Neural cell (in vitro differentiated cells): Measurements from ENCODE around the gene SRGAP3. TPM values are rescaled to one million over a fixed set of nuclear protein-coding genes. Genes with fewer than 3 reads are reported as not detected.

Experiments
- H2AFZ ChIP-seq: fragments of 200-600, 300-800 bp; sonication (generic), shearing (Covaris generic); 2 replicates; pipeline ENCODE4 v1.6.0; 2014; ENCODE audit warnings: low read depth, mild to moderate bottlenecking, antibody characterized with exemption, low read length, moderate library complexity
- H3F3A ChIP-seq: fragments of 200-600 bp; shearing (Covaris generic); 2 replicates; pipeline ENCODE4 v1.6.1; 2016; ENCODE audit warnings: mild to moderate bottlenecking, moderate library complexity, mixed read lengths, antibody characterized with exemption, low read length; ENCODE audit not compliant: insufficient read depth, poor library complexity, severe bottlenecking
- H3K27ac ChIP-seq: fragments of 200-600, 300-800 bp; sonication (generic), shearing (Covaris generic); 2 replicates; pipeline ENCODE4 v1.5.1; 2014; ENCODE audit warnings: mild to moderate bottlenecking, low read length, moderate library complexity
- H3K27me3 ChIP-seq: fragments of 300-800, 200-600 bp; sonication (generic), shearing (Covaris generic); 2 replicates; pipeline ENCODE4 v1.6.0; 2014; ENCODE audit warnings: mild to moderate bottlenecking, low read depth, low read length, moderate library complexity; ENCODE audit not compliant: insufficient read depth
- H3K36me3 ChIP-seq: fragments of 300-800, 200-600 bp; sonication (generic), shearing (Covaris generic); 2 replicates; pipeline ENCODE4 v1.5.1; 2014; ENCODE audit warnings: mild to moderate bottlenecking, antibody characterized with exemption, low read length, moderate library complexity; ENCODE audit not compliant: insufficient read depth
- H3K4me2 ChIP-seq: fragments of 300-800, 200-600 bp; sonication (generic), shearing (Covaris generic); 2 replicates; pipeline ENCODE4 v1.6.0; 2014; ENCODE audit warnings: mild to moderate bottlenecking, low read length
- H3K4me3 ChIP-seq: fragments of 300-800, 200-600 bp; sonication (generic), shearing (Covaris generic); 2 replicates; pipeline ENCODE4 v1.5.1; 2014; ENCODE audit warnings: mild to moderate bottlenecking, low read length, moderate library complexity
- H3K79me2 ChIP-seq: fragments of 200-600 bp; shearing (Covaris generic); replicated peaks from 2 replicates; pipeline ENCODE4 v1.6.0; 2014; ENCODE audit warnings: mild to moderate bottlenecking, low read length, moderate library complexity; ENCODE audit not compliant: insufficient read depth
- H3K9ac ChIP-seq: fragments of 300-800, 200-600 bp; sonication (generic), shearing (Covaris generic); 2 replicates; pipeline ENCODE4 v1.6.1; 2016; ENCODE audit warnings: mild to moderate bottlenecking, low read length, mixed read lengths
- H3K9me2 ChIP-seq: fragments of 200-600 bp; shearing (Covaris generic); 2 replicates; pipeline ENCODE4 v1.6.1; 2016; ENCODE audit warnings: mild to moderate bottlenecking, low read length, mixed read lengths; ENCODE audit not compliant: insufficient read depth
- H3K9me3 ChIP-seq: fragments of 200-600, 300-800 bp; sonication (generic), shearing (Covaris generic); 2 replicates; pipeline ENCODE4 v1.6.1; 2016; ENCODE audit warnings: mild to moderate bottlenecking, mixed run types, low read length, moderate library complexity, mixed read lengths
- H4K20me1 ChIP-seq: fragments of 200-600 bp; shearing (Covaris generic); 2 replicates; pipeline ENCODE4 v1.6.1; 2016; ENCODE audit warnings: mild to moderate bottlenecking, mixed run types; ENCODE audit not compliant: insufficient read depth
- CTCF ChIP-seq: fragments of 450-650 bp; IDR thresholded peaks from 2 replicates; pipeline ENCODE4 v1.5.1; 2014; ENCODE audit warnings: antibody characterized with exemption, mild to moderate bottlenecking, moderate library complexity; ENCODE audit not compliant: poor library complexity, severe bottlenecking
- EP300 ChIP-seq: fragments of 450-650 bp; conservative IDR thresholded peaks from 2 replicates; pipeline ENCODE4 v1.6.1; 2014; ENCODE audit warnings: antibody characterized with exemption, mild to moderate bottlenecking, moderate library complexity; ENCODE audit not compliant: poor library complexity, severe bottlenecking
- EZH2 ChIP-seq: fragments of 200-600, 300-800 bp; shearing (Covaris generic), sonication (generic); IDR thresholded peaks from 2 replicates; pipeline ENCODE4 v1.6.1; 2014; ENCODE audit warnings: antibody characterized with exemption, low read length, borderline replicate concordance, mild to moderate bottlenecking; ENCODE audit not compliant: insufficient read depth, poor library complexity, severe bottlenecking
- MXI1 ChIP-seq: fragments of 450-650 bp; conservative IDR thresholded peaks from 2 replicates; pipeline ENCODE4 v1.6.1; 2014; ENCODE audit warnings: antibody characterized with exemption, mild to moderate bottlenecking; ENCODE audit not compliant: poor library complexity, severe bottlenecking
- POLR2AphosphoS5 ChIP-seq: IDR thresholded peaks from 2 replicates; pipeline ENCODE4 v1.6.1; 2012
- RAD21 ChIP-seq: fragments of 450-650 bp; conservative IDR thresholded peaks from 2 replicates; pipeline ENCODE4 v1.6.1; 2014; ENCODE audit warnings: antibody characterized with exemption, mild to moderate bottlenecking, moderate library complexity
- REST ChIP-seq: IDR thresholded peaks from 2 replicates; pipeline ENCODE4 v1.6.1; 2012; ENCODE audit warnings: borderline replicate concordance
- SMC3 ChIP-seq: fragments of 450-650 bp; conservative IDR thresholded peaks from 2 replicates; pipeline ENCODE4 v1.6.1; 2014; ENCODE audit warnings: antibody characterized with exemption, mild to moderate bottlenecking, moderate library complexity; ENCODE audit not compliant: poor library complexity
- TAF1 ChIP-seq: IDR thresholded peaks from 2 replicates; pipeline ENCODE4 v1.6.1; 2012; ENCODE audit warnings: low read depth
- polyA plus RNA-seq: library from polyadenylated mRNA; depleted of rRNA; stranded (reverse); fragments of >200 nt; gene quantifications from 2 replicates; pipeline ENCODE4 v1.2.3, GENCODE V29; 2014

SRGAP3 gene
- polyA plus RNA-seq, 1 donor from 2014 or later: 31.5 TPM

DNA sequence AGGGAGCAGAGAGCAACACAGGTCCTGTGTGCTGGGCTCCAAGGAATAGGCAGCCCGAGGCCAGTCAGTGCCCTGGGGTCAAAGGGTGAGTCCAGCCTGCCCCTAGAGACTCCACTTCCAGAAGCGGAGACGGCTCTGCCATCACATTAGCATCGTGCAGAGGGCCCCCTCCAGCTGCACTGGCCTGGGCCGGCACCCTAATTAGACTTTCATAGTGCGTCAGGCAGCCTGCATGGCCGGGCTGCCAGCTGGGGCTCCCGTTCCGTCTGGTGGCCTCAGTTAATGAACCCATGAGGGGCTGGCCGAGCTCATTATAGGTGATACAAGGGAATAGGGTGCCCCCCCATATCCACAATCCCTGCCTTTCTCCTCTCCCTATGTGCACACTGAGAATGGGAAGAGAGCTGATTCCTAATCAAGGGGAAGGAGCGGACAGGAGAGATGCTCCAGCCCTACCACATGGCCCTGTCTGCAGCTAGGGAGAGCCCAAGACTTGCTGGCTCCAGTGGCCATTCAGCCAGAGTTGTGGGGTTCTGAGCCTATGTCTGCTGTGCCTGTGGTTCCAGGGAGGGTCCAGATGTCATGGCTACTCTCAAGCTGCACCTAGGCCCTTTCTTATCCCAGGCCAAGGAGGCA lies 128.0 kb downstream of the SRGAP3 start:
- no peak overlapping the region for H3K9ac ChIP-seq
- H3K79me2 ChIP-seq: peaks cover 3% of the 10 kb centered on the region
- no peak overlapping the region for H2AFZ ChIP-seq
- H3K27ac ChIP-seq: no peak overlapping the region
- no peaks in the 10 kb centered on the region for H3K9me2 ChIP-seq
- no peaks in the 10 kb centered on the region for H4K20me1 ChIP-seq
- no peak overlapping the region for H3K4me2 ChIP-seq
- H3K4me3 ChIP-seq: no peak overlapping the region
- H3K36me3 ChIP-seq: no peaks in the 10 kb centered on the region
- no peaks in the 10 kb centered on the region for H3F3A ChIP-seq
- TF ChIP-seq REST: no peak
- no peak for TF ChIP-seq CTCF
- no peak for TF ChIP-seq POLR2AphosphoS5
- no peak for TF ChIP-seq EP300
- no peak for TF ChIP-seq TAF1
- TF ChIP-seq SMC3: no peak
- no peak for TF ChIP-seq MXI1
- no peak for TF ChIP-seq RAD21
- no peak for TF ChIP-seq EZH2
- H3K9me3 ChIP-seq: no peaks in the 10 kb centered on the region
- H3K27me3 ChIP-seq: no peaks in the 10 kb centered on the region

DNA sequence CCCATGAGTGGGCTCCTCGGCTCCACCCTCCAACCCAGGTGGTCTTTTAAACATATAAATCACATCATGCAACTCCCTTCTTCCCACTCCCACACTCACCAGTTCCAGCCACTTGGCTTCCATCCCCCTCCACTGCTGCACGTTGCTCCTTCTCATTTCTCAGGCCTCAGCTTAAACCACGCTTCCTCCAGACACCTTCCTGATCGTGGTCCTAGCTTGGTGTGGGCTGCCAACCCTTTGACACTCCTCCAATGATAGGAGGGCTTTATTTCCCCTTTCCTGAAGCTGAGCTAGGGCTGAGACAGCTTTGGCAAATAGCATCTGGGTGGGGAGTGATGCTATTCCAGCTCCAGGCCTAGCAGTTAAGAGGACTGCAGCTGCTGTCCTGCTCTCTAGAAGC lies 130.1 kb downstream of the SRGAP3 start:
- TF ChIP-seq EZH2 (no peak), TAF1 (no peak), CTCF (no peak), EP300 (no peak), REST (no peak), POLR2AphosphoS5 (no peak), SMC3 (no peak)
- H4K20me1 ChIP-seq: no peaks in the 10 kb centered on the region
- no peak overlapping the region for H3K4me2 ChIP-seq
- no peak overlapping the region for H3K9ac ChIP-seq
- H3K9me2 ChIP-seq: no peaks in the 10 kb centered on the region
- H3K36me3 ChIP-seq: no peaks in the 10 kb centered on the region
- no peaks in the 10 kb centered on the region for H3F3A ChIP-seq
- no peak overlapping the region for H3K27ac ChIP-seq
- H3K4me3 ChIP-seq: no peak overlapping the region
- no peak overlapping the region for H2AFZ ChIP-seq
- H3K79me2 ChIP-seq: no peaks in the 10 kb centered on the region
- H3K9me3 ChIP-seq: no peaks in the 10 kb centered on the region
- H3K27me3 ChIP-seq: no peaks in the 10 kb centered on the region
